ENCODE measurements around the gene ADRB1. TPM values are rescaled to one million over a fixed set of nuclear protein-coding genes. Genes with fewer than 3 reads are reported as not detected.

ADRB1 gene
- total and polyA plus RNA-seq, 2 of the 13 experiments (the other 11 are each of a cell fraction or from before 2014, with no cell fraction given): 0.07 TPM; not detected in 1

DNA sequence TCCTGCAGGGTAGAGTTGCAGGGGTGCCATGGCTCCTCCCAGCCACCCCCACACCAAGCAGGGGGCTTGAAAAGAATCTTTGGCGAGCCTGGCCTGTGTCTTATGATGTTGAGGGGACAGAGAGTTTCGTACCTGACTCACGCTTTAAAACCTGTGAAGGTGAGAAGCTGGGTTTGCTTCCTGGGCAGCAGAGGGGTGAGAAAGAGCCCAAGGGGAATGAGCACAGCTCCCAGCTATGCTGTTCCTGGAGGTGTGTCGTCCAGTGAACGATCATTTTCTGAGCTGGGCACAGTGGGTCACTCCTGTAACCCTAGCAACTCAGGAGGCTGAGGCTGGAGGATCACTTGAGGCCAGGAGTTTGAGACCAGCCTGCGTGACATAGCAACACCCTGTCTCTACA, 13.5 kb upstream of the ADRB1 start:
- H3K79me2 ChIP-seq (ENCODE audit: insufficient read depth, low read length): no peaks in the 10 kb centered on the region
- no peaks in the 10 kb centered on the region for H3K9me3 ChIP-seq (ENCODE audit: low read length)
- H3K27me3 ChIP-seq (ENCODE audit: control insufficient read depth in 1 of 2, insufficient read depth in 2 of 2, low read length in 2 of 2): peaks cover 0 to 3% of the 10 kb centered on the region in 2 experiments; a peak in 4 of 5 replicates
- no peak overlapping the region for H2AFZ ChIP-seq (ENCODE audit: low read length)
- no peaks in the 10 kb centered on the region for H4K20me1 ChIP-seq (ENCODE audit: insufficient read depth, low read length)
- FAIRE-seq (no peak), DNase-seq (ENCODE audit: low spot score) (no peak), ATAC-seq (no peak)
- 3% methylated on average over 5 of the region's 6 CpGs for WGBS (ENCODE audit: low lambda C conversion rate)
- ChIA-PET POLR2A (no interaction called here), CTCF (ENCODE audit: low intra/inter-chr PET ratio, low total read pairs) (no interaction called here)
- no peak overlapping the region for H3K27ac ChIP-seq (ENCODE audit: extremely low read length, insufficient read depth, low read length)
- no peaks in the 10 kb centered on the region for H3K36me3 ChIP-seq (replicated peaks in 1 of 2; ENCODE audit: control insufficient read depth in 1 of 2, insufficient read depth in 2 of 2, low read length in 2 of 2)
- H3K4me3 ChIP-seq (replicated peaks in 1 of 3; ENCODE audit: insufficient read depth in 1 of 3, low read depth in 2 of 3, low read length in 3 of 3): no peak overlapping the region
- no peak overlapping the region for H3K9ac ChIP-seq (ENCODE audit: insufficient read depth, low read depth, low read length)
- peaks cover 8% of the 10 kb centered on the region; the same call in 1 of the 2 replicates for H3K4me1 ChIP-seq (ENCODE audit: insufficient read depth, low read length)
- intact Hi-C loops (cut with micrococcal nuclease; ENCODE audit: unreplicated experiment): no loop called here
- BruUV-seq (replicated peaks): no TSS peak
- H3K4me2 ChIP-seq (ENCODE audit: low read depth, low read length): no peak overlapping the region
- in situ Hi-C loops (cut with HindIII; ENCODE audit: extremely low pct_ligation_motif_present, low pct_unique_long_range_greater_than_20kb): no loop called here
- TF ChIP-seq SUZ12 (IDR thresholded peaks at IDR 0.05; ENCODE audit: low read depth, low read length): no peak
- TF ChIP-seq MED13 (CRISPR knock-in tag; IDR thresholded peaks at IDR 0.05): no peak
- no peak for TF ChIP-seq ZBTB21 (CRISPR knock-in tag; IDR thresholded peaks at IDR 0.05)
- no peak for TF ChIP-seq HMGA1 (CRISPR knock-in tag; conservative IDR thresholded peaks at IDR 0.05)
- TF ChIP-seq HDAC1 (CRISPR knock-in tag; IDR thresholded peaks at IDR 0.05): no peak
- TF ChIP-seq, protein P1, sequence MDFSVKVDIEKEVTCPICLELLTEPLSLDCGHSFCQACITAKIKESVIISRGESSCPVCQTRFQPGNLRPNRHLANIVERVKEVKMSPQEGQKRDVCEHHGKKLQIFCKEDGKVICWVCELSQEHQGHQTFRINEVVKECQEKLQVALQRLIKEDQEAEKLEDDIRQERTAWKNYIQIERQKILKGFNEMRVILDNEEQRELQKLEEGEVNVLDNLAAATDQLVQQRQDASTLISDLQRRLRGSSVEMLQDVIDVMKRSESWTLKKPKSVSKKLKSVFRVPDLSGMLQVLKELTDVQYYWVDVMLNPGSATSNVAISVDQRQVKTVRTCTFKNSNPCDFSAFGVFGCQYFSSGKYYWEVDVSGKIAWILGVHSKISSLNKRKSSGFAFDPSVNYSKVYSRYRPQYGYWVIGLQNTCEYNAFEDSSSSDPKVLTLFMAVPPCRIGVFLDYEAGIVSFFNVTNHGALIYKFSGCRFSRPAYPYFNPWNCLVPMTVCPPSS (IDR thresholded peaks at IDR 0.05): no peak
- no peak for TF ChIP-seq ZNF510 (CRISPR knock-in tag; IDR thresholded peaks at IDR 0.05; ENCODE audit: low read depth)
- no peak for TF ChIP-seq ZEB1 (IDR thresholded peaks at IDR 0.05; ENCODE audit: insufficient replicate concordance, low read depth)
- TF ChIP-seq, protein P2, sequence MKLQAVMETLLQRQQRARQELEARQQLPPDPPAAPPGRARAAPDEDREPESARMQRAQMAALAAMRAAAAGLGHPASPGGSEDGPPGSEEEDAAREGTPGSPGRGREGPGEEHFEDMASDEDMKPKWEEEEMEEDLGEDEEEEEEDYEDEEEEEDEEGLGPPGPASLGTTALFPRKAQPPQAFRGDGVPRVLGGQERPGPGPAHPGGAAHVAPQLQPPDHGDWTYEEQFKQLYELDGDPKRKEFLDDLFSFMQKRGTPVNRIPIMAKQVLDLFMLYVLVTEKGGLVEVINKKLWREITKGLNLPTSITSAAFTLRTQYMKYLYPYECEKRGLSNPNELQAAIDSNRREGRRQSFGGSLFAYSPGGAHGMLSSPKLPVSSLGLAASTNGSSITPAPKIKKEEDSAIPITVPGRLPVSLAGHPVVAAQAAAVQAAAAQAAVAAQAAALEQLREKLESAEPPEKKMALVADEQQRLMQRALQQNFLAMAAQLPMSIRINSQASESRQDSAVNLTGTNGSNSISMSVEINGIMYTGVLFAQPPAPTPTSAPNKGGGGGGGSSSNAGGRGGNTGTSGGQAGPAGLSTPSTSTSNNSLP (IDR thresholded peaks at IDR 0.05; ENCODE audit: low read depth, low read length): no peak

All from HepG2 (cell line).